K562 (cell line): ENCODE measurements around the gene RRBP1. TPM values are rescaled to one million over a fixed set of nuclear protein-coding genes. Genes with fewer than 3 reads are reported as not detected.

Experiments
- AFF1 ChIP-seq, 2 experiments: fragments of 450-650 bp; IDR thresholded peaks; 2 replicates each; pipeline ENCODE4 v1.6.1; 2018; ENCODE audit warnings: mild to moderate bottlenecking in 2 of 2, low read depth in 1 of 2; ENCODE audit not compliant: partially characterized antibody in 2 of 2
- BCOR ChIP-seq: fragments of 450-650 bp; IDR thresholded peaks from 2 replicates; pipeline ENCODE4 v1.6.1; 2016
- CREM ChIP-seq: IDR thresholded peaks from 2 replicates; pipeline ENCODE4 v1.6.1; 2014; ENCODE audit warnings: antibody characterized with exemption, low read depth
- CSDE1 ChIP-seq, 2 experiments: fragments of 450-650 bp; IDR thresholded peaks; 2 replicates each; pipeline ENCODE4 v1.6.1; 2016; ENCODE audit warnings: mild to moderate bottlenecking in 1 of 2
- GABPB2 ChIP-seq: fragments of 250-450 bp; sonication (Bioruptor Pico); conservative IDR thresholded peaks from 2 replicates; pipeline ENCODE4 v1.5.1; 2021; ENCODE audit warnings: mild to moderate bottlenecking
- HDAC3 ChIP-seq: fragments of 450-650 bp; IDR thresholded peaks from 2 replicates; pipeline ENCODE4 v1.6.1; 2018; ENCODE audit warnings: borderline replicate concordance, mild to moderate bottlenecking, moderate library complexity; ENCODE audit not compliant: partially characterized antibody
- ILF3 ChIP-seq: fragments of 450-650 bp; IDR thresholded peaks from 2 replicates; pipeline ENCODE4 v1.6.1; 2018; ENCODE audit warnings: antibody characterized with exemption, mild to moderate bottlenecking, moderate library complexity, borderline replicate concordance
- MTA3 ChIP-seq: fragments of 450-650 bp; formaldehyde crosslinking; IDR thresholded peaks from 2 replicates; pipeline ENCODE4 v1.6.1; 2017; ENCODE audit warnings: mild to moderate bottlenecking, borderline replicate concordance
- PHF20 ChIP-seq: fragments of 450-650 bp; IDR thresholded peaks from 2 replicates; pipeline ENCODE4 v1.6.1; 2018; ENCODE audit not compliant: partially characterized antibody
- POLR3G ChIP-seq: IDR thresholded peaks from 2 replicates; pipeline ENCODE4 v1.6.1; 2011; ENCODE audit not compliant: insufficient read length, insufficient replicate concordance; ENCODE audit errors: extremely low read depth
- RBM17 ChIP-seq: fragments of 200-400 bp; formaldehyde crosslinking; IDR thresholded peaks from 2 replicates; pipeline ENCODE4 v1.6.1; 2017; ENCODE audit warnings: low read depth, mild to moderate bottlenecking, low read length, borderline replicate concordance
- RUNX1 ChIP-seq: sonication (generic); IDR thresholded peaks from 2 replicates; pipeline ENCODE4 v1.6.1; 2016; ENCODE audit warnings: antibody characterized with exemption, low read depth
- SMAD1 ChIP-seq: fragments of 150-350 bp; IDR thresholded peaks from 2 replicates; pipeline ENCODE4 v1.6.1; 2014; ENCODE audit warnings: low read length, low read depth; ENCODE audit not compliant: partially characterized antibody
- SMARCC2 ChIP-seq: fragments of 450-650 bp; IDR thresholded peaks from 2 replicates; pipeline ENCODE4 v1.6.1; 2017; ENCODE audit warnings: antibody characterized with exemption, moderate library complexity, mild to moderate bottlenecking, low read depth
- SNAPC5 ChIP-seq: fragments of 250-450 bp; sonication (Bioruptor Pico); IDR thresholded peaks from 2 replicates; pipeline ENCODE4 v1.8.0; 2021; ENCODE audit warnings: moderate library complexity, mild to moderate bottlenecking, inconsistent platforms
- SREBF2 ChIP-seq: sonication (generic); formaldehyde crosslinking; IDR thresholded peaks from 2 replicates; pipeline ENCODE4 v1.4.0; 2020; ENCODE audit warnings: mild to moderate bottlenecking, missing genetic modification reagents
- STAG1 ChIP-seq: sonication (generic); formaldehyde crosslinking; IDR thresholded peaks from 2 replicates; pipeline ENCODE4 v1.5.0; 2020; ENCODE audit warnings: missing genetic modification reagents, borderline replicate concordance
- TFAM ChIP-seq: fragments of 250-450 bp; sonication (Bioruptor Pico); conservative IDR thresholded peaks from 2 replicates; pipeline ENCODE4 v1.5.0; 2021; ENCODE audit warnings: mild to moderate bottlenecking, moderate library complexity
- ZFP1 ChIP-seq: fragments of 450-650 bp; formaldehyde crosslinking; IDR thresholded peaks from 2 replicates; pipeline ENCODE4 v1.4.0; 2020; ENCODE audit warnings: mild to moderate bottlenecking, mixed read lengths
- ZNF124 ChIP-seq: sonication (generic); formaldehyde crosslinking; IDR thresholded peaks from 2 replicates; pipeline ENCODE4 v1.8.1; 2022; ENCODE audit warnings: missing genetic modification reagents
- ZNF740 ChIP-seq, 3 experiments: fragments of 200-800 bp in 1 of 3; sonication (Bioruptor generic) in 1 of 3; sonication (generic) in 1 of 3; formaldehyde crosslinking in 1 of 3; IDR thresholded peaks; 2 replicates each; pipeline versions ENCODE4 v1.6.1 to v1.8.0; 2016 to 2022; ENCODE audit warnings: mild to moderate bottlenecking in 2 of 3, missing compliant biosample characterization in 2 of 3, missing genetic modification characterization in 2 of 3, missing genetic modification reagents in 1 of 3
- ZNF778 ChIP-seq: fragments of 450-650 bp; formaldehyde crosslinking; IDR thresholded peaks from 2 replicates; pipeline ENCODE4 v1.4.0; 2020; ENCODE audit warnings: mild to moderate bottlenecking, moderate library complexity
- polyA plus RNA-seq, 8 experiments: library from polyadenylated mRNA; depleted of rRNA in 4 of 8; stranded (reverse) in 5 of 8; unstranded in 3 of 8; fragments of >200 nt; fragmentation: Nextera tagmentation in 2 of 8; fragmentation: Illumina TruSeq in 1 of 8; extraction: Ambion mirVana in 2 of 8; extraction: Trizol in 1 of 8; gene quantifications; 2 replicates each; pipeline versions ENCODE4 v1.2.1 to v1.2.3, GENCODE V29; 2011 to 2014; ENCODE audit warnings: inconsistent platforms in 1 of 8, missing spikeins in 1 of 8
- total RNA-seq, 7 experiments: library from RNA; depleted of rRNA in 6 of 7; stranded (reverse); fragments of >200 nt in 6 of 7; fragmentation: Illumina TruSeq in 2 of 7; extraction: Trizol in 2 of 7; gene quantifications; 2 replicates each; pipeline versions ENCODE4 v1.2.1 to v1.2.3, GENCODE V29; 2011 to 2021; ENCODE audit warnings: low replicate concordance in 1 of 7
- TF ChIP-seq, protein P1 (sequence below): sonication (generic); formaldehyde crosslinking; IDR thresholded peaks from 2 replicates; pipeline ENCODE4 v1.8.1; 2023; ENCODE audit warnings: mild to moderate bottlenecking, missing genetic modification reagents

Gene RRBP1
- total and polyA plus RNA-seq, 9 of the 15 experiments (the other 6 are each of a cell fraction or from before 2014, with no cell fraction given), result 0.84 to 32.0 (median 17.6) TPM

- TF ChIP-seq, protein P1, sequence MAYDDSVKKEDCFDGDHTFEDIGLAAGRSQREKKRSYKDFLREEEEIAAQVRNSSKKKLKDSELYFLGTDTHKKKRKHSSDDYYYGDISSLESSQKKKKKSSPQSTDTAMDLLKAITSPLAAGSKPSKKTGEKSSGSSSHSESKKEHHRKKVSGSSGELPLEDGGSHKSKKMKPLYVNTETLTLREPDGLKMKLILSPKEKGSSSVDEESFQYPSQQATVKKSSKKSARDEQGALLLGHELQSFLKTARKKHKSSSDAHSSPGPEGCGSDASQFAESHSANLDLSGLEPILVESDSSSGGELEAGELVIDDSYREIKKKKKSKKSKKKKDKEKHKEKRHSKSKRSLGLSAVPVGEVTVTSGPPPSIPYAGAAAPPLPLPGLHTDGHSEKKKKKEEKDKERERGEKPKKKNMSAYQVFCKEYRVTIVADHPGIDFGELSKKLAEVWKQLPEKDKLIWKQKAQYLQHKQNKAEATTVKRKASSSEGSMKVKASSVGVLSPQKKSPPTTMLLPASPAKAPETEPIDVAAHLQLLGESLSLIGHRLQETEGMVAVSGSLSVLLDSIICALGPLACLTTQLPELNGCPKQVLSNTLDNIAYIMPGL (CRISPR knock-in tag), result no peak
- TF ChIP-seq ZNF740 (CRISPR knock-in tag; IDR thresholded peaks at IDR 0.05) (no peak), ZNF740 (tag; IDR thresholded peaks at IDR 0.05) (no peak), AFF1 (IDR thresholded peaks at IDR 0.05; ENCODE audit: low read depth in 1 of 2, partially characterized antibody in 2 of 2) (no peak), SMARCC2 (no peak), RUNX1 (no peak), SREBF2 (no peak), HDAC3 (no peak), CREM (peak; percentile 85), ILF3 (no peak), SMAD1 (no peak), ZFP1 (CRISPR knock-in tag) (no peak), SNAPC5 (CRISPR knock-in tag) (no peak), POLR3G (no peak), CSDE1 (IDR thresholded peaks at IDR 0.05) (peak in 1 of 2 experiments; percentile 87; a peak in 2 of 4 replicates), BCOR (no peak), STAG1 (CRISPR knock-in tag) (no peak), RBM17 (no peak), MTA3 (no peak), PHF20 (no peak), GABPB2 (no peak), ZNF124 (CRISPR knock-in tag) (no peak), ZNF778 (CRISPR knock-in tag) (no peak), TFAM (CRISPR knock-in tag) (no peak)
These were observed 112.3 kb downstream of the RRBP1 start, which contains the start of gene DSTN (continued) for GRCh38 chr20:17569616-17570346.
